HG03175 (cell line): ENCODE data around the gene SARNP.
"Not testable (repeated sequence)": the region's sequence is repeated elsewhere in the genome, so short reads cannot be mapped to it uniquely, and the experiment has no call there.

Source experiments
- ATAC-seq: cut with Tn5 transposase; IDR thresholded peaks from one replicate; pipeline ENCODE4 v1.9.1; 2021; ENCODE audit warnings: mild to moderate bottlenecking, moderate library complexity; ENCODE audit not compliant: unreplicated experiment

The SARNP gene

GRCh38 chr12:55797550-55797949, 20.0 kb downstream of the SARNP start:
- ATAC-seq = no peak

- no peak for ATAC-seq
Observed at GRCh38 chr12:55797068-55797467, 20.5 kb downstream of the SARNP start.

GRCh38 chr12:55795950-55796349, 21.6 kb downstream of the SARNP start:
- ATAC-seq = no peak

- no peak for ATAC-seq
Observed at GRCh38 chr12:55789893-55790292, 27.6 kb downstream of the SARNP start.

GRCh38 chr12:55789171-55789570, 28.4 kb downstream of the SARNP start:
- ATAC-seq = no peak

- no peak for ATAC-seq
Observed at GRCh38 chr12:55788546-55788945, 29.0 kb downstream of the SARNP start.

- ATAC-seq = no peak
Observed at GRCh38 chr12:55780685-55781084, 36.8 kb downstream of the SARNP start.

GRCh38 chr12:55777856-55778255, 39.7 kb downstream of the SARNP start:
- ATAC-seq = no peak

GRCh38 chr12:55771736-55772135, 45.8 kb downstream of the SARNP start:
- no peak for ATAC-seq

GRCh38 chr12:55767156-55767555, 50.4 kb downstream of the SARNP start:
- ATAC-seq = no peak

GRCh38 chr12:55765736-55766290, 51.7 kb downstream of the SARNP start:
- no peak for ATAC-seq

- no peak for ATAC-seq
Observed at GRCh38 chr12:55762646-55763045, 54.9 kb downstream of the SARNP start.

- ATAC-seq = no peak
Observed at GRCh38 chr12:55760663-55761062, 56.9 kb downstream of the SARNP start.

- not testable (repeated sequence) for ATAC-seq
Observed at GRCh38 chr12:55758575-55758974, 58.9 kb downstream of the SARNP start.

GRCh38 chr12:55757701-55758100, 59.8 kb downstream of the SARNP start:
- ATAC-seq = no peak

- no peak for ATAC-seq
Observed at GRCh38 chr12:55755246-55755645, 62.3 kb downstream of the SARNP start.

- ATAC-seq = no peak
Observed at GRCh38 chr12:55748230-55748993, 69.1 kb downstream of the SARNP start.

- ATAC-seq = no peak
Observed at GRCh38 chr12:55746913-55747231, 70.7 kb downstream of the SARNP start.

- ATAC-seq = no peak
Observed at GRCh38 chr12:55746174-55746912, 71.2 kb downstream of the SARNP start.

- no peak for ATAC-seq
Observed at GRCh38 chr12:55745361-55746173, 72.0 kb downstream of the SARNP start.

GRCh38 chr12:55744340-55745030, 73.0 kb downstream of the SARNP start:
- no peak for ATAC-seq
